Midbrain (tissue), 1 donor: Measurements from ENCODE around the gene MED22.

Source experiments
- DNase-seq: peaks from one replicate; lab custom pipeline; 2025; lab: John Stamatoyannopoulos, UW

Gene MED22

GRCh38 chr9:133375724-133376654, 28.1 kb upstream of the MED22 start, which contains the start of the genes STKLD1 and SURF4:
STKLD1 (plus strand) TSS chr9:133376366; CDS start chr9:133376474, 108 bp downstream.
SURF4 (minus strand) TSS chr9:133376060; CDS start chr9:133375969, 91 bp downstream.
- peak; percentile 95 for DNase-seq

- DNase-seq: no peak
Observed at GRCh38 chr9:133375116-133375723, 27.3 kb upstream of the MED22 start.

DNA sequence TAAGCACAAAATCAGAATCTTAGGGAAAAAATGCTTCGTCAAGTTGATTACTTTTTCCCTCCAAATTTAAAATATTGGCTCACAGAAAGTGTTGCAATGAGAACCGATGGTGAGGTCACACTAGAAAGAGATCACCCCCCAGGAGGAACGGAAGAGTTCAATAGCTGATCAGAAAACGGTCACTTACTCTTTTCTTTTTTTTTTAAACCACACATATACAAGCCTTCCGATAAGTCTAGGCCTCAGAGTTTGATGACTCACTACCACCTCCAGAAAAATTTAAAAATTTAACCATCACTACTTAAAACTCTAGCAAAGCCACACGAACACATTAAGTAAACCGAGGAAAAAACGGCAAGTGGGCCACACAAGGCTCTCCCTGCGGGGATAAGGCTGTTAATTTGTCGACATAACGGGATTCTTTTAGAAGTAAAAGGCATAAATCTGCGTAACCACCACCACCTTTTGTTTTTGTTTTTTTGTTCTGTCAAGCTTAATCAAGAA, 26.7 kb upstream of the MED22 start:
- no peak for DNase-seq

DNA sequence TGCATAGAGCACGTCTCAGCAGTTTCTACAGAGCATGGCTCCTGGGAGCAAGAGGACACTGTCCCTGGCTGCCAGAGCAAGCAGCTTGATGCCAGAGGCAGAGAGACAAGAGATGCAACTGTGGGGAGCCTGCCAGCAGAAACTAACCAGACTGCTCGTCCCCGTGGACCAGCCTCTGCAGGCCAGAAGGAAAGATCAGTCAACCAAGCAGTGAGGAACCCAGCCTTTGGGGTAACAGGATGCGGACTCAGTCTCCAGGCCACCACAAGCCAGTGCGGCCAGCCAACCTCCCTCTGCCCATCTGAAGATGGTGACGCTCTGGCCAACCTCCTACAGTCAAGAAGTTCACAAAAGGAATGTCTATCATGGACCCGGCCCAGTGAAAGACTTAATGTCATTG, 24.2 kb upstream of the MED22 start:
- no peak for DNase-seq

DNA sequence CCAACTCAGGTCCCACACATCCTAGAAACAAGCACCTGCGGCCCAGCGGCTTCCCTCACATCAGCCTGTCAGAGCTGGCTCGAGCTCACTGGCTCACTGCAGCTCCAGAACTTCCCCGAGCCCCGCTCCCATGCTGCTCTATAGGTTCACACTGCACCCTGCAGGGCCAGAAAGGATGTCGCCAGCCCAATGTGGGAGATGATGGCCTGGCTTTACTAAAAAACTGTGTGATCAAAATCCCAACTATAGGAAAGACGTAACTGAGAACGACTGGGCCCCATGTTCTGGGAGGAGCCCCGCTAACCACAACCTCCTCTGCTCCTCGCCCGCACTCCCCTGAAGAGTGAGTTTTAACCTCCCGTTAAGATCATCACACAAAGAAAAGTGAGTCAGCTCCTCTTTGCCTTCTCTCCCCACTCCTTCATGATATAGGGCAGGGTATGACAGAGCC, 23.4 kb upstream of the MED22 start:
- no peak for DNase-seq

GRCh38 chr9:133370685-133371084, 22.8 kb upstream of the MED22 start:
- DNase-seq: no peak

DNA sequence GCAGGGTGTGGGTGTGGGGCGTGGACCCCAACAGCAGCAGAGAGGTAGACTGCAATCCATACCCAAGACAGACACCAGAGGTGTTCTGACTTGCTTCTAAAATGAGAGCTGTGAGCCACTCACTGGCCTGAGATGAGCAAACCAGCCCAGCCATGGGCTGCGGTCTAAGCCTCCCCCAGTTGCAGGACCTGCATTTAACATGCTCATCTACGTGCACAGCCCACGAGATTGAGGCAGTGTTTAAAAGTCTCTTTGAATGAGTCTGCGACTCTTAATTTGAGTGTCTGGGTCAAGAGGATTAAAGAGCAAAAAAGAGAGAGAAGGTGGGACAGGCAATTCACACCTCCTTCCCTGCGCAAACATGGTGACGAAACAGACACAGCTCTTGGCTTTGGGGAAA, 22.0 kb upstream of the MED22 start:
- no peak for DNase-seq

GRCh38 chr9:133369422-133369821, 21.5 kb upstream of the MED22 start:
- DNase-seq: no peak

DNA sequence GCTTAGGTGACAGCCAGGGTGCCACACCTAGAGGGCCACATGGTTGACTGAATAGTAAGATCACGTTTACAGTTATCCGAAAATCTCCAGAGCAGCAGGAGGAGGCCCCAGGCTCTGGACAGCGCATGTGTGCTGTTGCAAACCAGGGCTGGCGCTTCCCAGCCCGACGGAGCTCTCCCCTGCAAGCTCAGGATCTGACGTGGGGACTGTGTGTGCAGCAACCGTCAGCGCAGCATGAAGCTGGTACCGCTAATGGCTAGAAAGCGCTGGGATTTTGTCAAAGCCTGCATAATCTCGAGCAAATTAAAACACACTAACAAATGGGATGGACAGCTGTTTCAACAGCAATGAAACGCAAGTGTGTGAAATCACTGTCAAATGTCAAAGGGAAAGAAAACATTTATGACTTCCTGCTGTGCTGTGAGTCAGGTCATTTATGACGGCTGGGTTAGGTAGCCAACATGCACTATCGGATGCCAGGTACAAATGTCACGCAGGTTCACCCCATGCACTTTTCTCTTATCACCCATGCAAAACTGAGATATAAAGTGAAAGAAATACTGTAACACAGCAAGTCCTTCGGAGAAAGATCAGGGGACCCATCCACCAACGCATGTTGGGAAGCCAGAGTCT, 20.4 kb upstream of the MED22 start:
- no peak for DNase-seq

GRCh38 chr9:133367778-133368177, 19.8 kb upstream of the MED22 start:
- no peak for DNase-seq

GRCh38 chr9:133367221-133367620, 19.3 kb upstream of the MED22 start:
- DNase-seq: no peak

DNA sequence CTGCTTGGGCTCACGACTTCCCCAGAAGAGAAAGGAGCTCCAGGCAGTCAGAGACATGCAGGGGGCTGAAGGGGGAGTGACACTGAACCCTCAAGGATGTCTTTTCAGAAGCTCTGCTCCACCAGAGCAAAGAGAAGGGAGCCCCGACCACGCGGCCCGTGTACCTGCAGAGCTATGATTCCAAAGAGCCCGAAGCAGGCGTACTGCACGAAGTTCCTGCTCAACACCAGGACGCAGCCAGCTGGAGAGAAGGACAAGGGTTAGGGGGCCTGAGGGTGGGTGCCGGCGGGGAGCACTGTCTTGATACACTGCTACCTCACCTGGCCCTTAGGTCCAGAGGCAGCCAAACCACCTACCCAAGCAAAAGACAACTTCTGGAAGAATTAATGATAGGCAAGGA, 18.5 kb upstream of the MED22 start:
- DNase-seq: no peak

DNA sequence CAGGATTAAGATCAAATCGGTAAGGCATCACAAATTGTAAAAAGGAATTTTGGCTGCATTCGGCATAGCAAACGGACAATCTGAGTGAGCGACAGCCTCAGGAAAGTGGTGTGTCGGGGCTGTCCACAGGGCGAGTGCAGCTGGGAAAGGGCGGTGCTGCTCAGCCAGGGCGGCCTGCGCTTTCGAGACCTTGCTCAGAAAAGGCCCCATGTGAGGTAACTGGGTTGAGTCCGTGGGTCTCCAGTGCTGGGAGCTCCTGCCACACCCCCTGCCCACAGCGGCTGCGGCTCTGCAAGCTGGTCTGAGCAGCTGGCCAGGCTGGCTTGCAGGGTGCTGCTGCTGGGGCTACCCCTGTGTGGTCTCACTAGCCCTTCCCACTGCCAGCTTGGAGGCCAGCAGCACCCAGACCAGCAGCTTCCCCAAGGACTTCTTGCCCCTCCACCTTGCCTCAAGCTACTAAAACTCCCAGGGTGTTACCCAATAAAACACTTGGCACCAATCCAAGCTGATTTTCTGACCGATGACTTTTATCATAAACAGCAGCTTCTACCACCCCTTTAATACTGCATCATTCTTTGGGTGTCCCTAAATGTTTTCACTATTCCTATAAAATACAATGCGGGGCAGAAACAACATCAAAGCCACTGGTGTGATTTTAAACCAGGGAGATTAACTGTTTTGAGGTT, 14.6 kb upstream of the MED22 start:
- DNase-seq: no peak

DNA sequence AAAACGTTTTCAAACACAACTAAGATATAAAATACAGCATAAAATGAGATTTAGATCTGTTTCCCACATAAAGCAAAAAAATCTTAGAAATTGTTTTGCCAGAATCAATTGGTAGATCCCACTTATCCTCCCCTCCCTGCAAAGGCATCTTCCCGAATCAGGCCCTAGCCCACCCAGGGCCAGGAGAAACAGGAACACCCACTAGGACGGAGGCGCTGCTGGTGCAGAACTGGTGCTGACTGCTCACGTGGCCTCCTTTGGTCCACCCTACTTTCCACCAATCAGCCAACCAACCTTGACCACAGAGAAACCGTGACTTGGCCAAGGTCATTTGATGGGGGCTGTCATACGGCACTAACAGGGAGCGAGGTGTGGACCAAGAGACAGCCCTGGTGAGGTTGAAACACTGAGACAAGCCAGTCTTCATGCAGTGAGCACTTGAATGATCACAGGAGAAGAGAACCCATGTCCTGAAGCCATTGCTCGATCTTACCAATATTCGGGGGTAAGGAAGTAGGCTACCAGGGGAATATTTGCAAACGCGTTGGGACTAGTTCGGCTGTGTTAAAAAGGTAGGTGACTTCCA, 13.7 kb upstream of the MED22 start:
- no peak for DNase-seq

GRCh38 chr9:133360400-133361393, 12.8 kb upstream of the MED22 start:
- no peak for DNase-seq

DNA sequence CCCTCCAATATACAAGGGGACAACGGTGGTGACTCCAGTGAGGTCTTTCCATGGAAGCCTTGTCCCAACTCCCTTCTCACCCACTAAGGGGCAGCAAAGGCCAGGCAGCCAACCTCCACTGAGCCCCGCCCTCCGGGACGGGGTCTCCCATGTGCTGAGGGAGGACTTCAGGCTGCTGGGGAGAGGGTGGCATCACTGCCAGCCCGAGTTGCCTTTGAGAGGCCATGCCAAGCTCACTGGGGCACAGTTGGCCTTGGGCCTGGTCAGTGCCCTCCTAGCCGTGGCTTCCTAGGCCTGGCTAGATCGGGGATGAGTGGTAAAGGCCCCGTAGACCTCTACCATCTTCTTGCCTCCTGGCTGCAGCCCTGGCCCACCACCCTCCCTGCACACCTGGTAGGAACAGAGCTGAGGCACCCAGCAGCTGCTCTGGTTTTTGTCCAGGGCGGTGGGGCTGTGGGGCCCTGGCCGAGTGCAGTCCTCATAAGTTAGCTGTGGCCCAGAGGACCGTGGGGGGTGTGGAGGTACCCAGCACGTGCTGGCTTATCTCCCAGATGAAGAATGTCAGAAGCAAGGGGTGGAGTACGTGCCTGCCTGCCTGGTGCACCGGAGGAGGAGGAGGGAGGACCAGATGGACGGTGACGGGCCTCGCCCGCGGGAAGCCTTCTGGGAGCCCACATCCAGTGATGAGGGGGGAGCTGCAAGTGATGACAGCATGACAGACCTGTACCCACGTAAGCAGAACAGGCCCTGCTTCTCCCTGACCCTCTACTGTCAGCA, 11.7 kb upstream of the MED22 start:
- no peak for DNase-seq

DNA sequence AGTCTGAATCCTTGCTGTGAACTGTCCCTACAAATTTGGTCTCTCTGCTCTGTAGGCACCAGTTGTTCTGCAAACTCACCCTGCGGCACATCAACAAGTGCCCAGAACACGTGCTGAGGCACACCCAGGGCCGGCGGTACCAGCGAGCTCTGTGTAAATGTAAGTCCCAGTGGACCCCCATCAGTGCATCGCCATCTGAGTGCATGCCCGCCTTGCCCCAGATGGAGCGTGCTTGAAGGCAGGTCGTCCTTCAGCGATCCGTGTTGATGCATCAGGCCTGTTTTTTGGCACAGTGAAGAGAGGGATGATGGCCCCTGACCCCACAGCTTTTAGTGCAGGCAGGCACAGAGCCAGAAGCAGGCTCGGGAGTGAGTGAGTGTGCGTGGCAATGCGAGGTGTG, 9.7 kb upstream of the MED22 start:
- DNase-seq: no peak

DNA sequence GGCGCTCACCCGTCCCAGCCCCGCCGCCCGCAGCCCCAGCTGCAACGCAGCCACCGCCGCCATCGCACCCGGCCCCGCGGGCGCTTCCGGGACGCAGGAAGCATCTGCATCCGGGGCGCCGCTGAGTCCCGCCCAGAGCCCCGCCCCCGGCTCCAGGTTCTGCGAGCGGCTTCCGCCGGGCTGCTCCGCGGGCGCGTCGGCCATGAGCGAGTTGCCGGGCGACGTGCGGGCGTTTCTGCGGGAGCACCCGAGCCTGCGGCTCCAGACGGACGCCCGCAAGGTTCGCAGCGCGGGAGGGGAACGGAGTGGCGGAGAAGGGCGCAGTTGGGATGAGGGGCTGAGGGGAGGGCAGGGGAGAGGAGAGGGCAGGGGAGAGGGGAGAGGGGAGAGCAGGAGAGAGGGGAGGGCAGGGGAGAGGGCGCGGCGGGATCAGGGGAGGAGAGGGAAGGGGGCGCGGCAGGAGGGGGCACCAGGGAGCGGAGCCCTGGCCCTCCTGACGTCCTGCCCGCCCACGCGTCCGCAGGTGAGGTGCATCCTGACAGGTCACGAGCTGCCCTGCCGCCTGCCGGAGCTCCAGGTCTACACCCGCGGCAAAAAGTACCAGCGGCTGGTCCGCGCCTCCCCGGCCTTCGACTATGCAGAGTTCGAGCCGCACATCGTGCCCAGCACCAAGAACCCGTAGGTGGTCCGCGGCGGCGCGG, 8.6 kb upstream of the MED22 start, which contains the start of the genes SURF1 and SURF2:
Gene SURF1, minus strand, starts transcription at position 97 of the 701 bp plus-strand sequence. Its CDS starts 34 bp downstream, at position 63.
Gene SURF2, plus strand, starts transcription at position 160 of the 701 bp plus-strand sequence. Its CDS starts 43 bp downstream, at position 203.
- peak; percentile 85 for DNase-seq
